Stimulated activated CD4-positive, alpha-beta T cell treated with anti-CD3 and anti-CD28 coated beads, TNF-alpha, amount 100 ng/mL, for 24 hours (primary cell): ENCODE results near the gene SIGLEC10.

Experiments
- DNase-seq, 3 experiments: peaks; one replicate each; pipeline ENCODE4 v3.0.0-alpha.2; 2020; ENCODE audit warnings: low read depth in 3 of 3

The SIGLEC10 gene

DNA sequence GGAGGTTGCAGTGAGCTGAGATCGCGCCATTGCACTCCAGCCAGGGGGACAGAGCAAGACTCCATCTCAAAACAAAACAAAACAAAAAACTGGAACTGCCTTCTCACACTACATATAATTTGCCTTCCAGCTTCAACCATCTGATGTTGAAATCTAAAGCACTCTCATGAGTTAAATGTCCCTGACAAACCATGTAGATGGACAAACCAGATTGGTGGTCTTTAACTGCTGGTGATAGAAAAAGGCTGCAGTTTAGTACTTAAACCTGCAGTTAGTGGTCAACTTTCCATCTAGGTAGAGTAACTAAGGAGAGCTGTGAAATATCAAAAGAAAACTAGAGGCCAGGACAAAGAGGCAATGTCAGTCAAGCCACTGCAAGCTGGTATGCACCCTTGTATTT is 21.3 kb downstream of the SIGLEC10 start:
- DNase-seq, result no peak

DNA sequence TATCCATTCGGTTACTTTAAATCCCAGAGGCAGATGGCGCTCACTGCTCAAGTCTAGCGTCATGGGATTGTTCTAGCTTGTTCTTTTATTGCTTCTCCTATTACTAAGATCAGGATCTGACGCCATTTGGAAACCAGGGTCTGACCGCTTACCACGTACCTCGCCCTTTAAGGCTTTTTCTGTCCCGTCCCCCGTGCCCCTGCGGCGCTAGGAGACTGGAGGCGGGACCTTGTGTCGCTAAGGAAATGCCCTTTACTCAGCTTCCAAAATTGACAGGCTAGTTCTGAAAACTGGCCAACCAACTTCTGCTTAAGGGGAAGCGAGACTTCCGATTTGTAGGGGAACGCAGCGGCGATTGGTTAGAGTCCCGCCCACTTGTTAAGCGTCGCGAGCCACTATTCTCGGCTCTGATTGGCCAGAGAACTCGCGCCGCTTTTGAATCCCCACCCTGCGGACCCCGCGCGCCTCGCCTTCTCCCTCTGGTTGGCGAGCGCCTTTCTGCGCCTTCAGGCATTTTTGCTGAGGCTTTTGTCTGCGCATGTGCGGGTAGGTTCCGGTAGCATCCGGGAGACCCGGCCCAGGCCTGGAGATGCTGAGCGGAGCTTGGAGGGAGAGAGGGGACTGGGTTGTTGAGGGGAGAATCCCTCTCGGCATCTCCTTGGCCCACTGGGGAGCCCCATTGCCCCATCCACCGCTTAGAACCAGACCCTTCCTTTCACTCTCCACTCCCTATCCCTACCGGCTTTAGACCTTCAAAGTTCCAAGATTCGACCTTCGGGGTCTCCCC is 23.2 kb downstream of the SIGLEC10 start:
- DNase-seq, result peak; percentile 79 to 95 (median 80)

DNA sequence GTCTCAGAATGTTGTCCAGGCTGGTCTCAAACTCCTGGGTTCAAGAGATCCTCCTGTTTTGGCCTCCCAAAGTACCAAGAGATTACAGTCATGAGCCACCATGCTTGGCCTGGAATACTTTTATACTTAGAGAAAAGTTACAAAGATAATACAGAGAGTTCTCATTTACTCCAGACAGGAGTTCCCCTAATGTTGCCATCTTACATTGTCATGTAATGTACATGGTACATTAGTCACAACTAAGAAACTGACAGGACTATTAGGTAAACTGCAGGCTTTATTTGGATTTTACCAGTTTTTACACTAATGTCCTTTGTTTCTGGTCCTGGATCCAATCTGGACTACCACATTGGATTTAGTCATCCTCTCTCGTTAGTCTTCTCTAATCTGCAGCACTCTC is 24.7 kb downstream of the SIGLEC10 start:
- no peak for DNase-seq

DNA sequence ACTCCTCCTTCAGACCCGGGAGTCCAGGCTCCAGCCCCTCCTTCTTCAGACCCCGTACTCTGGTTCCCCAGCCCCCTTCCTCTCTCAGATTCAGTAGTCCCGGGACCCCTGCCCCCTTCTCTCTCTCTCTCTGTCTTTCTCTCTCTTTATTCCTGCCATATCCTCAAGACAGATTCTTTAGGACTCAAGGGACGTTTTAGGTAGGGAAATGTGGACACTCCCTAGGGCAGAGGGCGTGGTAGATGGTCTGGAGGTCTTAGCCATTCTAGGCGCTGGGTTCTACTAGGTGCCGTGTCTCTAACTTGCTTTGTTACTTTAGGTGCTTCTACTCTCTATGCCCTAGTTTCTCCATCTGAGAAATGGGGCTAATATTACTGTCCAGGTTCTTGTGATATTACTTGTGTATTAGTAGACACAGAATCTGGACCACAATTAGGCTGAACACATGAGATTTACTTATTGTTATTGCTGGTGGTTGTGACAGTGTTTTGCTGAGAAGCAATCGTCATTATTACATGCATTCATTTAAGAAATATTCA is 26.3 kb downstream of the SIGLEC10 start:
- DNase-seq, result no peak

DNA sequence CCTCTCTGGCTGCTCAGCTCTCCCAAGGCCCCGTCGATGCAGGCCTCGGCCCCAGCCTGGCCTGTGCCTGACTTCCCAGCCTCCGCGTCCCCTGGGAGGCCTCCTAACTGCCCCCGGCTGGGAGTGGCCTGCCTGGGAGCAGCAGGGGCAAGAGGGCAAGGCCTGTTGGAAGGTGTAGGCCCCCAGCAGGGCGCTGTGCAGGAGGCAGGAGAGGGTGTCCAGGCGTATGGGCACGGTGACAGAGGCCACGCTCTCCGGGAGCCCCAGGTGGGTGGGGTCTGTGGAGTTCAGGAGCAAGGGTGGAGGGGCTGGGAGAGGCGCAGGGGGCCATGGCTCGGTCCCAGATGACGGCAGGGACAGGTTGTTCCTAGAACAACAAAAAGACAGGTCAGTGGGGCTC is 28.3 kb downstream of the SIGLEC10 start:
- no peak for DNase-seq

DNA sequence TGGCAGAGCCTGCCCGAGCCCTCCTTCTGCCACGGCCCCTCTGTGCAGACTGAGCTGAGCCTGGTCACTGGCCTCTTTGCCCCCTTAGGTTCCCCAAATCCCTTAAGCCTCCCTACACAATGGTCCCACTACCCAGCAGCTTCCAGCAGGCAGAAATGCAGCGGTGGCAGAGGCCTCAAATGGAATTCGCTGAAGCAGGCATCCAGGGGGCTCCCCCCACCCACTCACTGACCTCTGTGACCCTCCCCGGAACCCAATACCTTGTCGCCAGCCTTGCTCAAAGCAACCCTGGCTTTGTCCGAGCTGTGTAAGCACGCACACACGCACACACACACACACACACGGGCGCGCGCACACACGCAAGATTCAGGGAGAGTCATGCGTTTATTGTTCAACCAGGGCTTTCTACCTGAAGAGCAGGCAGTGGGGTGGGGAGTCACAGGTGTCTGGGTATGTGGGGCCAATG is 29.5 kb downstream of the SIGLEC10 start, which contains the start of gene LIM2:
TSS of gene LIM2 (minus strand) at position 51 of the 466 bp plus-strand sequence. CDS start 531 bp downstream, outside the sequence.
- no peak for DNase-seq

DNA sequence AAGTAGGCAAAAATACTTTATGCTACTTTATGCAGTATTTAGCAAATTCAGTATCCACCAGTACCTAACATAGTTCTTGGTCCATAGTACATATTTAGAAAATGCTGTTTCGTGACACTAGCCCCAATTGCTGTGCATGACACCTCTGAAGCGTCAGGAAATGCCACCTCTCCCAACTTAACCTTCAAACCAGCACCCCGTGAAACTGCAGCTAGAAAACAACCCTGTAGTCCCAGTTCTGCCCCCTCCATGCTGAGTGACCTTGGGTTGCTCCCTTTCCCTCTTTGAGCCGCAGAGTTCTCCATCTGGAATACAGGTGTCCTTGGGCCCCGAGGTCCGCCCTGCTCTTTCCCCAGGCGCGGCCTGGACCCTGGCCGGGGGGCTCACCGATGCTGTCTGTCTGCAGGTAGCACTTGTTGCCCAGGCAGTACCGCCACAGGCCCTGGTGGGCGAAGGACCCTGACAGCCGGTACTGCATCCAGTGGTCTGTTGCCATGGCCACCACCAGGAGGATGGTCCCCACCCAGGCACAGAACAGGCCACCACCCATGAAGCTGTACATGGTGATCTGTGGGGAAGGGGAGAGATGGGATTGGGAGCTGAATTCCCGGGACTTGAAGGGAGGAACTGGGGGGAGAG is 30.4 kb downstream of the SIGLEC10 start:
- DNase-seq, result no peak

DNA sequence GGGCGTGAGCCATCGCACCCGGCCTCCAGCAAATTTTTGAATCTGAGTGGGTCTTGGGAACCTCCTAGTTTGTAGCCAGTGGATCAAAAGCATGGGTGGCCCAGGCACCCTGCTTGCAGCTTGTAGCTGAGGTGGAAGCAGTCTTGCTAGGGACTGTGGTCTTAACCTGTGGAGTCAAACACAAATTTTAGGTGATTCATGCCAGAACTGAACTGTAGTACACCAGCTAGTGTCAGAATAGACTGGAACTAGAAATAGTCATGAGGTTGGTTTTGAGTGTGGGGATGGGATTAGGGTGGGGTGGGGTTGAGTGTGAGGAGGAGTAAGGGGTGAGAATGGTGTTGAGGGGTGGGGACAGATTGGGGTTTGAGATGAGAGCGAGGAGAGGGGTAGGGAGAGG is 35.4 kb downstream of the SIGLEC10 start:
- no peak for DNase-seq

DNA sequence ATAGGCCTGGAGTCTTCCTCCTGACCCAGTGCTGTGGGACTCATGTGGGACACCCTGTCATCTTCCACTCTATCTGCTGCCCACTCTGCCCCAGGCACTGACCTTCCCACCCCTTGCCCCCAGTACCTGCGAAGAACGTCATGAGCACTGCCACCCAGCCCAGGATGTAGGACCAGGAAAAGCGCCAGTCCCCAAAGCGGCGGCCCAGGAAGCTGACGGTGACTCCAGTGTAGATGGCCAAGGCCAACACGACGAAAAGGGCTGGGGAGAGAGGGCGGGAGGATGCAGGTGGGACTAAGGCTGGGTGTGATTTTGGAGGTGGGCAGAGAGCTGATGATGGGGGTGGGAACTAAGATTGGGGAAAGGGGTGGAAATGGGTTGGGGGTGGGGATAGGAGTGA is 37.1 kb downstream of the SIGLEC10 start:
- no peak for DNase-seq

DNA sequence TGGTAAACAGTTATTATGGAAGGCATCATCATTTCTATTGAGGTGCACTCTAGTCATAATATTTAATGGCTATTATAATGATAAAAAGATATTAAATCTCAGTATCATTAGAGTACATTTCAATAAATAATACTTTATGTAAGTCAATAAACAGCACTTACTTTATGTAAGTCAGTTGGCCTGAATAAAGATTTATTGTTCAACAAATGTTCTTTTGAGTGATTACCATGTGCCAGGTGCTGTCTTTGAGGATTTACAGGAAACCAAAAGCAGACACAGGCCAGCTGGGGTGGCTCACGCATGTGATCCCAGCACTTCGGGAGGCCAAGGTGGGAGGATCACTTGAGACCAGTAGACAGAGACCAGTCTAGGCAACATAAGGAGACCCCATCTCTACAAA is 40.0 kb downstream of the SIGLEC10 start:
- no peak for DNase-seq

DNA sequence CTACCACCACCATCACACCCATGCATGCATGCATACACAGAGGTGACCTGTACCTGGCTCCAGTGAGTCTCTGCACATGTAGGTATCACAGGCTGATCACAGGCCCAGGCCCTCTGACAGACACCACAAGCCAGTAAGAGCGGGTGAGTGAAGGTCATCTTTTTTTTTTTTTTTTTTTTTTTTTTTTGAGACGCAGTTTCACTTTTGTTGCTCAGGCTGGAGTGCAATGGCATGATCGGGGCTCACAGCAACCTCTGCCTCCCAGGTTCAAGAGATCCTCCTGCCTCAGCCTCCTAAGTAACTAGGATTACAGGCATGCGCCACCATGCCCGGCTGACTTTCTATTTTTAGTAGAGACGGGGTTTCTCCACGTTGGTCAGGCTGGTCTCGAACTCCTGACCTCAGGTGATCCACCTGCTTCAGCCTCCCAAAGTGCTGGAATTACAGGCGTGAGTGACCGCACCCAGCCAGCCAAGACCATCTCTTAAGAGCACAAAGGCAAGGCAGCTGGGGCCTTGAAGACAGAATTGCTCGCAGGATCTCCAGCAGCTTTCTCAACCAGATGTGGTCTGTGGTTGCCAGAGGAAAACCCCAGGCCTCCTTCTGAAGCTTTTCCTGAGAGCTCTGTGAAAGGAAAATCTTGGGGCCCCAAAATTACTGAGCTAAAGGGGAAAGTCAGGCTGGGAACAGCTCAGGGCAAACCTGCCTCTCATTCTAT is 41.8 kb downstream of the SIGLEC10 start:
- DNase-seq, result peak in 1 of 3 experiments; percentile 62

DNA sequence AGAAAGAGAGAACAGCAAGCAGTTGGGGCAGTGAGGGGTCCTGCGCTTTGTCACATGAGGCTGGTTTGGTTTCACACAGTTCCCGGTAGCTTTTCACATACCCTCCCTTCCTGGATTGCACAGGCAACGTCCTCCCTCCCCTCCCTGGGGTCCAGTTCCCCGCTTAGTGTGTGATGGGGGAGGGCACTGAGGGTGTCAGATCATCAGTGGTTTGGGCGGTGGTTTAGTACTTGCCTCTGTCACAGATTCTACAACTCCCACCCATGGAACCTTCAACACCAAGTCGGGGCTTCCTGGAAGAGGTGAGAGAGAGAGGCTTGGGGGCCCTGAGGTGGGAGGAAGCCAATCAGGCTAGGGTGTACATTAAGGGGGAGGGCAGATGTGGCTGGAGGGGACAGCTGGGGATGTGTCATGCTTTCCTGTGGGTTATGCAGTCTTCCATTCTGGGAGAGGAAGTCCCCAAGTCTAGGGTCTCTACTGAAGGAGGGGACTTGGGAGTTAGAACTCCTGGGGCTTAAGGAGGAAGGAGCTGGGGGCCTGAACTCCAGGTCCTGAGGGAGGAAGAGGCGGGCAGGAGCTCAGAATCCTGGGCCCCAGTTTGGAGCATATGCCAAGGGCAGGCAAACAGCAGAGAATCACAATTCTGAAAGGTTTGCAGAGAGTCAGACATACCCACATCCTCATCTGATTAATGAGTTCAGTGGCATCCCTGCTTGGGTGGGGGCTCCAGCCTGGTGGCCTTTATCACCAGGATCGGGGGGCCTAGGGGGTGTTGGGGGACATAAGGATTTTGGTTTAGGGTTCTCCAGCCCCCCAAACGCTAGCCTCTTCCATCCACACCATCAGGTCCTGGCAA is 44.6 kb downstream of the SIGLEC10 start, which contains the start of gene NKG7:
TSS of gene NKG7 (minus strand) at position 6 of the 856 bp plus-strand sequence. CDS start 119 bp downstream, outside the sequence.
- peak; percentile 51 to 81 (median 61) for DNase-seq

DNA sequence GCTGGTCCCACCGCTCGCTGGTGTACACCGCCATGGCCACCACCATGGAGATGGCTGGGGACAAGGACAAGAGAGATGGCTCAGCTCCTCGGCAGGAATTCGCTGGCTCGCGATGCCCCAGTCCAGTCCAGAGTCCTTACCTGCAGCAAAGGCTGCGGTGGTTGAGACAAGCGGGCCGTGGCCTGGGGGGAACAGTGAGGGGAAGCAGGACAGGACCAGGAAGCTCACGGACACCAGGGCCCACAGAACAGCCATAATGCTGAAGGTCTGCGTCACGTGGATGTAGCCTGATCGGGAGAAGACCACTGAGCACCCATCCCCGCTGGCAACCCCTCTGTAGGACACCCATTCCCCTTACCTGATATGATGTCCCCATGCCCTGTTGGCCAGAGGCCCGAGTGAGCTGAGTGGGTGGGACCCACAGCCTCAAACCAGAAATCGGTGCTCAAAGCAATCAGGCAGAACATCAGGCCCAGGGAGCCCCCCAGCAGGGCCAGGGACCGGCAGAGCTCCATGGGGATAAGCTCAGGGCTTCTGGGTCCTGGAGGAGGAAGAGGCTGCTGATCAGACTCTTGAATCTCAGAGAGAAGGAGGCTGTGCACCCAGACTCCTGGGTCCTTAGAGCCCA is 45.3 kb downstream of the SIGLEC10 start:
- DNase-seq, result no peak

DNA sequence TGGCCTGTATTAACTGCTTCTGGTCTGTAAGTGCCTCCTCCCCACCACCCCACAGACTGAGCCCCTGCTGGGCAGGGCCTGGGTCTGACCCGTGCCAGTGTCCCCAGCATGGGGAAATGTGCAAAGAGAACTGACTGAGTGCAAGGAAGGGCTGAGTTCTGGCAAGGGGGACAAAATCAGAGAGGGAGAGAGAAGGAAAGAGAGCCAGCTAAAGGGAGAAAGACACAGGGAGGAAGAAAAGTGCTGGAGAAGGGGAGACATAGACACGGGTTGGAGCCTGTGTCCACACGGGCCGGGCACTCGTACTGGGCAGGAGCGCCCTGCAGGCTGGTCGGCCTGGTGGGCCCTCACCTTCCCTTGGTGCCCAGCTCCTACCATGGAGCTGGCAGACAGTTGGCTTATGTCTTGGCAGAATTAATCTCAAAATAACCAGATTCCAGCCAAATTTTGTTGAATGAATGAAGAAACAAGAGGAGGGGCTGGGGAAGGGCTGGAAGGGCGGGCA is 46.2 kb downstream of the SIGLEC10 start:
- no peak for DNase-seq

DNA sequence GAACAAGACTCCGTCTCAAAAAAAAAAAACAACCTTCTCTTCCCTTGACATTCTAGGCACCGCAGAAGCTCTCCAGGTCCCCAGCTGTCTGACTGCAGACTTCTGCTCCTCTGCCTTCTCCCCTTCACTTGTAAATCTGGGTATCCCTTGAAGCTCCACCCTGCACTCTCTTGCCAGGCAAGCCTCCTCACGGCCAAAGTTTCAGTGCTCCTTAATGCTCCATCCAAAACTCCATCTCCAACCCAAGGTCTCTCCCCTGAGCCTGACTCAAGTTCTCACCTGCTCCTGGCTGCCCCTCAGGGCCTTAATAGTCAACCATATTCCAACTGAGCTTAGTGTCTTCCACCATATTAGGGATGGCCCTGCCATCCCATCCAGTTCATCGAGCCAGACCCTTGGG is 47.2 kb downstream of the SIGLEC10 start:
- no peak for DNase-seq

DNA sequence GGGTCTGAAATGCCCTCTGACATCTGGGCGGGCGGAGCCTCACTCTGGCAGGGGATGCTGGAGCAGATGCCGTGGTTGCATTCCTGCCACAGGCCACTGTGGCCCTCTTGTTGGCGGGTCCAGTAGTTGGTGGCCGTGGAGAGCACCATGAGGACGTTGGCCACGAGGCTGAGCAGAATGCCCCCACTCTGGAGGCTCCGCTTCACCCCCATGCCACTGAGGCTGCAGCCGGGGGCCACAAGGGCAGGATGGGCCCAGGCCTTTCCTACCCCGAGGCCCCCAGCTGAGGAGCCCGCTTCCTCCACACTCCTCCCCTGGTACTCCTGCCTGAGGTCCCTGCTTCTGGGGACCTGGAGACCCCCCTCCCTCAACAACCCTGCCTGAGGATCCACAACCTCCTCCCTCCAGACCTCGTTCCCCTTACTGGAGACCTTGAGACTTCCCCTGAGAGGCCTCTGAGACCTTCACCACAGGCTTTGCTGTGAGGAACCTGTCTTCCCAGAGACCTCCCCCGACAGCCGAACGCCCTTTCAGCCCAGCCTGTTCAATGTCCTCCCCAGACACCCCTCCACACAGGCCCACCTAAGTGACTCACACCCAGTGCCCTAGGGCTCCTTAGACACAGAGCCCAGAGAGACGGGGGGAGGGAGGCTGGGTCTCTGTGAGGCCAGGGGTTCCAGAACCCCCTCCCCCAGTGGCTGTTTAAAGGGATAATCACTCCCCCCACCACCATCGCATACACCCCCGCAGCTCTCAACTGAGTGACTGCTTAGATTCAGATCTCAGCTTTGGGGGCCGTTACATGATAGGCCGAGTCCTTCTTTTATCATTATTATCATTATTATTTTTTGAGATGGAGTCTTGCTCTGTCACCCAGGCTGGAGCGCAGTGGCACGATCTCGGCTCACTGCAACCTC is 48.8 kb downstream of the SIGLEC10 start, which contains the start of gene CLDND2:
TSS of gene CLDND2 (minus strand) at position 638 of the 917 bp plus-strand sequence. CDS start at position 212, 426 bp downstream.
- DNase-seq, result no peak

DNA sequence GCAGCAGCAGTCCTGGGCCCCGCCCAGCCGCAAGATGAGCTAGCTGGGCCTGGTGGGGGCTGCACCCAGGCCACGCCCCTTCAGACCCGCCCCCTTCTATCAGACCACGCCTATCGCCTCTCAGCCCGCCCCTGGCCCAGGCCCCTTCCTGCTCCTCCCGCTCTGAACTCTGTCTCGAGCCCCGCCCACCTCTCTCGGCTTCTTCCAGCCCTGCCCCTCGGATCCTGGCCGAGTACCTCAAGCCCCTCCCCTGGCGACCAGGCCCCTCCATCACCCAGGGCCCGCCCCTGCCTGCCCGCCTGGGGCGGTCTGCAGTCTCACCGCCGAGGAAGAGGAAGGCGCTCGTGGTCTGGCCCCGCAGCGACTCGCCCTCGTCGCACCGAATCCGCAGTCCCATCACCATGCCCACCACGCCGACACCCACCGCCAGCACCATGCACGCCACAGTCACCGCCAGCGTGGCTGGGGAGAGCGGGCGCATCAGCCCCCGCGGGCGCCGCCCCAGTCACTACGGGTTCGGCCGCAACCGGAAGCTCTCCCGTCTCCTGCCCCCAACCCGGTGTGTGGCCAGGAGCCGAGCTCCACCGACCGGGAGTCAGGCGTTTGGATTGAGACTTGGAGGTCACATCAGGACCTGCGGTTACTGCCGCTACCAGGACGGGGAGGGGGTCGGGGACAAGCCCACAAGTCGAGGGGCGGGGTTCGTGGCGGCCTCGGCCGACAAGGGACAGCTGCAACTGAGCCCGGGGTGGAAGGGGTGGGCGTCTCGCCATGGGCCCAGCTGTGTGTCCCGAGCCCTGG is 49.7 kb downstream of the SIGLEC10 start:
- peak; percentile 93 to 100 (median 97) for DNase-seq

DNA sequence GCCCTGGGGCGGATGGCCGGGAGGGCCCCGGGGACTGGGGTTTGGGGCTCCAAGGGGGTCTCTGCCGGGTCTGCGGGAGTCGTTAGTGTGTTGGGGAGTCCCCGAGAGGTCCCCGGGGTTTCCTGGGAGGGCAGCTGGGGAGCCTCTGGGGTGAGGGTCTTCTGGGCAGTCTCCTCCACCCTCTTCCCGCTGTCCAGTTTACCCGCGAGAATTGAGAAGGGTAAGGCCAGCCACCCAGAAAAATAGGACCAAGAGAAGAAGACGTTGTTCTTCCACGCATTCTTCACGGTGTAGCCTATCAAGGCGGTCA is 50.2 kb downstream of the SIGLEC10 start:
- no peak for DNase-seq
